C4-2B (cell line): ENCODE results near the gene IMMP1L.

Experiments used
- H3K27ac ChIP-seq: fragments of 450-650 bp; 2 replicates; pipeline ENCODE4 v1.5.1; 2017
- CTCF ChIP-seq: fragments of 450-650 bp; conservative IDR thresholded peaks from 2 replicates; pipeline ENCODE4 v1.5.1; 2017; ENCODE audit warnings: mild to moderate bottlenecking
- ZFX ChIP-seq: fragments of 450-650 bp; IDR thresholded peaks from 2 replicates; pipeline ENCODE4 v1.6.1; 2017

IMMP1L gene

DNA sequence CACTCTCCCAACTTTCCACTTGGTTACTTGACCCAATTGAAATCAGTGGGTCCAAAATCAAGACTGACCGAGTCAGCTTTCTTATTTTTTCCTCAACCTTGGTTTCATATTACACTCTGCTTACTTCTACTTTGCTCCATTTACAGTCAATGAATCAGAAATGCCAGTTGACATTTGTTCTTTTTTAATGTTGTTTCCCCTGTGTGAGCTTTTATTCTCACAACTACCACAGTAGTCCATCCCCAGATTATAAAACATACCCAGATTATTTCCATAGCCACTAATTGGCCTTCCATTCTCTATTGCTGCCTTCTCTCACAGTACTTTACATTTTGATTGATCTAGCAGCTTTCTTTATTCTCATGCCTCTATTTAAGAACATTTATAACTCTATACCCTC lies 89.8 kb downstream of the IMMP1L start:
- no peak overlapping the region for H3K27ac ChIP-seq
- TF ChIP-seq ZFX (no peak), CTCF (no peak)

DNA sequence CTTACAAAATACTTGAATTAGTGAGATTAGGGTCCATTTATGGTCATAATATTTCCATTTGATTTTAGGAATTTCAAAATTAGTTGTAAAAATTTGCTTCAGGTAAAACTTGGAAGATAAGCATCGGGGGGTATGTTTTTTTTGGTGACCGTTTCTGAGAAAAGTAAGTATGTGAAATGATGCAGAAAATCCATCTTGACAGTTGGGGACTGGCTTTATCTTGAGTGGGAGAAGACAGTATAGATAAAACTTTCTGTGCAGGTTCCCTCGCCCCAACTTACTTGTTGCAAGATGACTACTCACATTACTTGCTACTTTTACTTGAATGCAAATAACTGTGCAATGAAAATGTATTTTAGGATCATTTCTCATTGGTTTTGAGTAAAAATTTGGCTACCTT lies 90.3 kb downstream of the IMMP1L start:
- H3K27ac ChIP-seq = no peak overlapping the region
- TF ChIP-seq CTCF (no peak), ZFX (no peak)

DNA sequence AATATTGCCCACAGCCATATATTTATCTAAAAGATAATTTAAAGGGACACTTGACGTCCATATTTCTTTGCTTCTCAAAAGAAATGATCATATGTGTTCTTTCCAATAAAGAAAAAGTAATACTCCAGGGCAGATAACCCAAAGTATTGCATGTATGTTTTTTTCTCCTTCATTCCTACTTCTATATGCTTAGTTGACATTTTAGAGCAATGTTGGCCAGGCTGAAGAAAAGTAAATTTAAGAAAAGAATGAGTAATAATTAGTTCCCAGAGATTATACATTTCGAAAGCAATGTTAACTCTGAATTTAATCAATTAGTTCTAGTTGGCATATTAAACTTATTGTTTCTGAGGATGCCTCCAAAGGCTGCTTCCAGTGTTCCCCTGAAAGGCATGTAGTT lies 91.6 kb downstream of the IMMP1L start:
- no peak for TF ChIP-seq ZFX
- TF ChIP-seq CTCF = no peak
- H3K27ac ChIP-seq = no peak overlapping the region

GRCh38 chr11:31417357-31417756 lies 92.1 kb downstream of the IMMP1L start:
- no peak overlapping the region for H3K27ac ChIP-seq
- TF ChIP-seq ZFX (no peak), CTCF (no peak)

DNA sequence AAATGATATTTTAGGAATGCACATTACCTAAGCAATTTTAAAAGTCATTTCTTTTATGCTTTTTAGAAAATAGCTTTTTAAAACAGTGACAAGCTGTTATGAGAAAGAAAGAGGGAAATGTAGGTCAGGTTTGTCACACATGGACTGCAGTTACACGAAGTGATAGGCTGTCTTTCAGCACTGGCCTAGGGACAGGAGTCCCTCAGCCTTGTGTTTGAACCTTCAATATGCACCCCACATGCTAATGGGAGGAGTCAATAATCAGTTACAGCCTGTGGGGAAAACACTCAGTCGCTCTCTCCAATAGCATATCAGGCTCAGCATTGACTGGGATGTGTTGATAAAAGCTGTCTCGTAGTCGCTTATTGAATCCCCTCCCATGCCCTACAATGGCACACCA lies 94.0 kb downstream of the IMMP1L start:
- no peak for TF ChIP-seq ZFX
- TF ChIP-seq CTCF = no peak
- no peak overlapping the region for H3K27ac ChIP-seq

- TF ChIP-seq ZFX = no peak
- no peak for TF ChIP-seq CTCF
Observed at GRCh38 chr11:31414338-31414737, 95.1 kb downstream of the IMMP1L start.

GRCh38 chr11:31412946-31413345 lies 96.5 kb downstream of the IMMP1L start:
- no peak overlapping the region for H3K27ac ChIP-seq
- no peak for TF ChIP-seq ZFX
- TF ChIP-seq CTCF = no peak

More at GRCh38 chr11:31414338-31414737, 95.1 kb downstream of the IMMP1L start:
- no peak overlapping the region for H3K27ac ChIP-seq
